H1 (cell line): Measurements from ENCODE around the gene PASK. TPM values are rescaled to one million over a fixed set of nuclear protein-coding genes. Genes with fewer than 3 reads are reported as not detected.
"Not testable (repeated sequence)": the region's sequence is repeated elsewhere in the genome, so short reads cannot be mapped to it uniquely, and the experiment has no call there.

Experiments used
- CTCF ChIA-PET: fragments of 300-600 bp; sonication (Branson Sonifier 250); formaldehyde crosslinking; loops from one replicate; lab custom pipeline; 2021; ENCODE audit not compliant: partially characterized antibody; lab: Charles Lee
- POLR2A ChIA-PET: fragments of 300-600 bp; sonication (Branson Sonifier 250); formaldehyde crosslinking; loops from one replicate; lab custom pipeline; 2021; ENCODE audit warnings: inconsistent platforms; ENCODE audit not compliant: partially characterized antibody; lab: Charles Lee
- DNase-seq, 2 experiments: peaks; one replicate each; pipeline versions ENCODE4 v3.0.0 to v3.0.0-alpha.2; 2010 to 2022; ENCODE audit warnings: low spot score in 2 of 2, low read depth in 1 of 2, mixed read lengths in 1 of 2
- FAIRE-seq: peaks from 2 replicates; lab custom pipeline; 2011; peaks lifted over from hg19 to GRCh38; lab: Jason Lieb, UNC
- H2AFZ ChIP-seq: 2 replicates; pipeline ENCODE4 v1.8.1; 2012; ENCODE audit warnings: low read length, inconsistent platforms
- H2AK5ac ChIP-seq: 2 replicates; pipeline ENCODE4 v1.6.1; 2013; ENCODE audit warnings: low read depth, low read length
- H2BK120ac ChIP-seq: replicated peaks from 2 replicates; pipeline ENCODE3; 2013; ENCODE audit warnings: low read depth, low read length, inconsistent platforms
- H2BK12ac ChIP-seq: 2 replicates; pipeline ENCODE4 v1.6.1; 2013; ENCODE audit warnings: low read depth, low read length
- H2BK15ac ChIP-seq: 2 replicates; pipeline ENCODE4 v1.6.1; 2013; ENCODE audit warnings: low read length
- H2BK20ac ChIP-seq: 2 replicates; pipeline ENCODE4 v1.6.1; 2013; ENCODE audit warnings: low read length
- H2BK5ac ChIP-seq: 2 replicates; pipeline ENCODE4 v1.6.1; 2013; ENCODE audit warnings: low read depth, low read length
- H3K14ac ChIP-seq: 2 replicates; pipeline ENCODE4 v1.6.1; 2013; ENCODE audit warnings: inconsistent platforms; ENCODE audit not compliant: insufficient read length
- H3K18ac ChIP-seq: 2 replicates; pipeline ENCODE4 v1.6.1; 2013; ENCODE audit warnings: low read length; ENCODE audit errors: extremely low read depth
- H3K23ac ChIP-seq: 2 replicates; pipeline ENCODE4 v1.6.1; 2013; ENCODE audit warnings: inconsistent platforms; ENCODE audit not compliant: insufficient read length
- H3K23me2 ChIP-seq: 2 replicates; pipeline ENCODE4 v1.6.1; 2013; ENCODE audit warnings: low read depth, low read length
- H3K27ac ChIP-seq: 2 replicates; pipeline ENCODE4 v1.6.1; 2011; ENCODE audit warnings: low read depth, low read length, inconsistent platforms
- H3K27me3 ChIP-seq, 4 experiments: replicated peaks in 1 of 4; 1 replicate in 1 of 4; 2 replicates in 3 of 4; pipeline versions ENCODE4 v1.6.1 to v1.8.1; 2011 to 2013; ENCODE audit warnings: low read length in 3 of 4, mild to moderate bottlenecking in 3 of 4, inconsistent platforms in 2 of 4, mixed read lengths in 2 of 4, moderate library complexity in 1 of 4; ENCODE audit not compliant: control insufficient read depth in 3 of 4, insufficient read depth in 3 of 4; ENCODE audit errors: extremely low read depth in 1 of 4
- H3K36me3 ChIP-seq, 4 experiments: 2 replicates each; pipeline versions ENCODE4 v1.6.1 to v1.8.1; 2011 to 2013; ENCODE audit warnings: mild to moderate bottlenecking in 4 of 4, low read length in 3 of 4, moderate library complexity in 2 of 4, control low read depth in 1 of 4, inconsistent platforms in 1 of 4; ENCODE audit not compliant: insufficient read depth in 4 of 4, control insufficient read depth in 2 of 4
- H3K4ac ChIP-seq: replicated peaks from 2 replicates; pipeline ENCODE3; 2013; ENCODE audit warnings: low read length, low read depth, mixed read lengths, inconsistent platforms; ENCODE audit not compliant: insufficient read length
- H3K4me1 ChIP-seq, 4 experiments: replicated peaks in 1 of 4; 1 replicate in 1 of 4; 2 replicates in 3 of 4; pipeline versions ENCODE4 v1.6.1 to v1.8.1; 2011 to 2013; ENCODE audit warnings: low read length in 3 of 4, inconsistent platforms in 2 of 4, mixed read lengths in 1 of 4; ENCODE audit not compliant: insufficient read depth in 4 of 4, control insufficient read depth in 3 of 4
- H3K4me2 ChIP-seq, 2 experiments: 2 replicates each; pipeline versions ENCODE4 v1.6.1 to v1.8.1; 2011 to 2013; ENCODE audit warnings: low read depth in 2 of 2, low read length in 2 of 2, control low read depth in 1 of 2, inconsistent platforms in 1 of 2, mild to moderate bottlenecking in 1 of 2; ENCODE audit not compliant: insufficient read depth in 1 of 2
- H3K4me3 ChIP-seq, 4 experiments: fragments of 200-600, 300-600 bp in 1 of 4; sonication (generic), shearing (Covaris generic), sonication (Bioruptor Twin) in 1 of 4; 2 replicates each; pipeline versions ENCODE4 v1.5.1 to v1.8.1; 2011 to 2016; ENCODE audit warnings: low read length in 4 of 4, low read depth in 3 of 4, control low read depth in 2 of 4, inconsistent platforms in 2 of 4, mild to moderate bottlenecking in 2 of 4, mixed read lengths in 1 of 4, moderate library complexity in 1 of 4; ENCODE audit not compliant: insufficient read depth in 2 of 4; ENCODE audit errors: extremely low read depth in 1 of 4
- H3K56ac ChIP-seq: replicated peaks from 2 replicates; pipeline ENCODE3; 2013; ENCODE audit warnings: low read depth, mild to moderate bottlenecking, mixed read lengths, low read length, inconsistent platforms; ENCODE audit not compliant: insufficient read length
- H3K79me1 ChIP-seq: 2 replicates; pipeline ENCODE4 v1.6.1; 2013; ENCODE audit warnings: low read depth, low read length, control low read depth
- H3K79me2 ChIP-seq, 2 experiments: 2 replicates each; pipeline versions ENCODE4 v1.6.1 to v1.8.1; 2012 to 2013; ENCODE audit warnings: low read length in 2 of 2, mild to moderate bottlenecking in 2 of 2, inconsistent platforms in 1 of 2; ENCODE audit not compliant: insufficient read depth in 2 of 2, control insufficient read depth in 1 of 2
- H3K9ac ChIP-seq, 4 experiments: replicated peaks in 1 of 4; 1 replicate in 1 of 4; 2 replicates in 3 of 4; pipeline versions ENCODE4 v1.6.1 to v1.8.1; 2011 to 2013; ENCODE audit warnings: low read depth in 3 of 4, low read length in 3 of 4, control low read depth in 2 of 4, mild to moderate bottlenecking in 2 of 4, moderate library complexity in 2 of 4, inconsistent platforms in 1 of 4; ENCODE audit errors: extremely low read depth in 1 of 4
- H3K9me3 ChIP-seq, 2 experiments: 2 replicates each; pipeline versions ENCODE4 v1.6.1 to v1.8.1; 2012 to 2013; ENCODE audit warnings: mild to moderate bottlenecking in 2 of 2, moderate library complexity in 2 of 2, control low read depth in 1 of 2, inconsistent platforms in 1 of 2, low read depth in 1 of 2, low read length in 1 of 2, mixed read lengths in 1 of 2; ENCODE audit not compliant: insufficient read depth in 2 of 2
- H4K20me1 ChIP-seq, 2 experiments: replicated peaks in 1 of 2; 2 replicates each; pipeline versions ENCODE3 to v1.8.1; 2011 to 2013; ENCODE audit warnings: inconsistent platforms in 2 of 2, low read length in 2 of 2, mild to moderate bottlenecking in 1 of 2; ENCODE audit not compliant: insufficient read depth in 2 of 2, control insufficient read depth in 1 of 2
- H4K5ac ChIP-seq: 2 replicates; pipeline ENCODE4 v1.6.1; 2013; ENCODE audit warnings: low read length, low read depth, mixed read lengths, inconsistent platforms; ENCODE audit not compliant: insufficient read length
- H4K8ac ChIP-seq: 2 replicates; pipeline ENCODE4 v1.8.0; 2013; ENCODE audit warnings: mild to moderate bottlenecking, moderate library complexity, low read length, inconsistent platforms; ENCODE audit not compliant: insufficient read depth; ENCODE audit errors: extremely low read depth
- H4K91ac ChIP-seq: replicated peaks from 2 replicates; pipeline ENCODE3; 2013; ENCODE audit warnings: low read length, mixed read lengths, inconsistent platforms; ENCODE audit not compliant: insufficient read length
- WGBS, 2 experiments: shearing (Covaris generic) in 1 of 2; methylation state at CpG; one replicate each; pipeline versions ENCODE4 v1.1.6 to v1.1.7; 2013 to 2015; ENCODE audit warnings: low lambda C conversion rate in 2 of 2, mixed read lengths in 2 of 2, inconsistent platforms in 1 of 2, low coverage in 1 of 2, missing lambda C conversion rate in 1 of 2; ENCODE audit not compliant: insufficient replicate concordance in 2 of 2, insufficient coverage in 1 of 2, insufficient read length in 1 of 2; ENCODE audit errors: extremely low coverage in 1 of 2, missing lambda C conversion rate in 1 of 2; 5-methylcytosine and 5-hydroxymethylcytosine counted together
- polyA plus RNA-seq, 7 experiments: library from polyadenylated mRNA; depleted of rRNA in 3 of 7; stranded (reverse) in 5 of 7; unstranded in 2 of 7; fragments of >200 nt in 5 of 7; fragments of 200-250 nt in 2 of 7; gene quantifications; 1 replicate in 5 of 7; 2 replicates in 1 of 7; 4 replicates in 1 of 7; pipeline versions ENCODE4 v1.2.1 to v1.2.3, GENCODE V29; 2011 to 2013; ENCODE audit warnings: missing spikeins in 2 of 7, mixed read lengths in 2 of 7
- total RNA-seq: library from RNA; stranded (reverse); fragmentation: NEBNext Ultra II Directional; extraction: Animal tissue kit (Norgen Biotek cat#: 25700); gene quantifications from 2 replicates; pipeline ENCODE4 v1.2.1, GENCODE V29; 2021

Gene PASK
- total and polyA plus RNA-seq, 2 of the 8 experiments (the other 6 are each of a cell fraction or from before 2014, with no cell fraction given) = 20.5 to 66.1 TPM

- CTCF ChIA-PET = interaction anchor here (1.0 to 1.7 kb wide), 3 partner anchors 12 to 283 kb away, joined by 3 to 4 read pairs (median 3); no protein-coding TSS in a partner anchor
- H3K27ac ChIP-seq, H3K79me2 ChIP-seq, FAIRE-seq, H2AK5ac ChIP-seq, H3K9ac ChIP-seq, DNase-seq, H2BK15ac ChIP-seq, H3K4me1 ChIP-seq, H3K9me3 ChIP-seq, H3K23me2 ChIP-seq, H2BK5ac ChIP-seq, H3K14ac ChIP-seq, H3K56ac ChIP-seq, H2BK12ac ChIP-seq, H2BK120ac ChIP-seq, H4K20me1 ChIP-seq, H2BK20ac ChIP-seq, H3K23ac ChIP-seq, H3K4ac ChIP-seq, H4K91ac ChIP-seq, H4K8ac ChIP-seq, H2AFZ ChIP-seq, H3K27me3 ChIP-seq, H3K4me2 ChIP-seq, H3K18ac ChIP-seq, H3K36me3 ChIP-seq, H3K4me3 ChIP-seq, H3K79me1 ChIP-seq, H4K5ac ChIP-seq: not testable (repeated sequence)
- POLR2A ChIA-PET = interaction anchor here (1.6 kb wide), 1 partner anchor 47 kb away, joined by 3 read pairs; the partner anchor contains the start of gene PPP1R7
- WGBS, 2 experiments = 88% methylated on average over 13 of the region's 14 CpGs; no CpG with 5 or more reads in 1 of the 2 experiments
Observed at GRCh38 chr2:241197246-241197645, 48.0 kb upstream of the PASK start.
